Kidney (tissue), 14 donors: Measurements from ENCODE around the gene GPR37L1. TPM values are rescaled to one million over a fixed set of nuclear protein-coding genes. Genes with fewer than 3 reads are reported as not detected.

Experiments
- DNase-seq, 5 donors: peaks; one replicate each; pipeline ENCODE4 v3.0.0-alpha.2; 2013 to 2020
- FAIRE-seq: peaks from 2 replicates; lab custom pipeline; 2012; peaks lifted over from hg19 to GRCh38; lab: Jason Lieb, UNC
- H3K27ac ChIP-seq, 2 donors: one replicate each; pipeline ENCODE4 v1.7.0; 2013; ENCODE audit warnings: low read depth in 2 of 2, low read length in 2 of 2, inconsistent platforms in 1 of 2
- H3K27me3 ChIP-seq: one replicate; pipeline ENCODE4 v1.7.1; 2013; ENCODE audit warnings: low read length, inconsistent platforms; ENCODE audit not compliant: control insufficient read depth, insufficient read depth
- H3K36me3 ChIP-seq, 3 donors: one replicate each; pipeline versions ENCODE4 v1.7.0 to v1.7.1; 2013; ENCODE audit warnings: low read length in 3 of 3, control low read depth in 1 of 3, inconsistent platforms in 1 of 3; ENCODE audit not compliant: insufficient read depth in 3 of 3, control insufficient read depth in 2 of 3
- H3K4me1 ChIP-seq, 3 donors: one replicate each; pipeline versions ENCODE4 v1.7.0 to v1.7.1; 2013; ENCODE audit warnings: low read length in 3 of 3, inconsistent platforms in 1 of 3, low read depth in 1 of 3; ENCODE audit not compliant: control insufficient read depth in 2 of 3, insufficient read depth in 2 of 3
- H3K4me3 ChIP-seq, 3 donors: one replicate each; pipeline versions ENCODE4 v1.7.0 to v1.8.1; 2013; ENCODE audit warnings: low read length in 3 of 3, control low read depth in 1 of 3, inconsistent platforms in 1 of 3
- H3K9ac ChIP-seq, 3 donors: one replicate each; pipeline versions ENCODE4 v1.7.0 to v1.7.1; 2013; ENCODE audit warnings: low read length in 3 of 3, control low read depth in 1 of 3, inconsistent platforms in 1 of 3
- H3K9me3 ChIP-seq, 3 donors: one replicate each; pipeline versions ENCODE4 v1.7.0 to v1.7.1; 2013; ENCODE audit warnings: low read length in 3 of 3, control low read depth in 1 of 3, inconsistent platforms in 1 of 3; ENCODE audit not compliant: control insufficient read depth in 2 of 3, insufficient read depth in 1 of 3
- intact Hi-C: fragments of 100-400 bp; cut with DNase I; formaldehyde crosslinking; loops from one replicate; pipeline ENCODE4 v1.11.1; 2022
- polyA plus RNA-seq: library from polyadenylated mRNA; stranded (reverse); fragments of 350-450 nt; fragmentation: Illumina TruSeq; extraction: RNeasy Lipid Tissue Mini Kit (QIAGEN cat#74804); gene quantifications from one replicate; pipeline ENCODE4 v1.2.3, GENCODE V29; 2014; ENCODE audit warnings: low read depth, low replicate concordance; ENCODE audit not compliant: insufficient read depth
- total RNA-seq: library from RNA; stranded (reverse); fragmentation: NEBNext Ultra II Directional; extraction: Animal tissue kit (Norgen Biotek cat#: 25700); gene quantifications from one replicate; pipeline ENCODE4 v1.2.1, GENCODE V29; 2021
- TF ChIP-seq, protein P1 (sequence below): IDR thresholded peaks from 3 replicates; pipeline ENCODE4 v1.5.1; 2012; ENCODE audit warnings: mild to moderate bottlenecking, moderate library complexity, borderline replicate concordance; ENCODE audit not compliant: insufficient read depth; ENCODE audit errors: extremely low read depth
- donor health status: control.
- donor health status: control.
- donor health status: control.
- donor health status: control.
- donor health status: control.
- donor health status: DM: yes; HTN: yes; CAD: no.
- donor health status: Normal renal cell carcinoma (clear cell type).

The GPR37L1 gene
- total and polyA plus RNA-seq, 2 donors from 2014 or later = 0.13 TPM; not detected in 1

DNA sequence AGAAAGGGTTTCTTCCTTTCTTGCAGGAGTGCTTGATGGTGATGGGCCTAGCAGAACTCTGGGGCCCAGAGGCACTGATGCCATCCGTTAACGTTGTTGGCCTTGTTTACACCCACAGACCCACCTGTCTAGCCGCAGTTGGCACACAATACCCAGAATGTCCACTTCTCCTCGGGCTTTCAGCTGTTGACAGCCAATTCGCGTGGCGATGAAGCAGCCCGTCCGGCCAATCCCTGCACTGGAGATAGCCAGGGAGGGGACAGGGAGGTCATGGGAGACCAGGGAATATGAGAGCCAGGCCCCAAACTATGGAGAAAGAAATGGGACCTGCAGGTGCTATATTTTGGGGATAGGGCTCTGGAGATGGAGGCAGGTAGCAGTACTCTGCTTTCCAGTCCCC is 27.5 kb downstream of the GPR37L1 start:
- intact Hi-C loops = no loop called here
- TF ChIP-seq, protein P1, sequence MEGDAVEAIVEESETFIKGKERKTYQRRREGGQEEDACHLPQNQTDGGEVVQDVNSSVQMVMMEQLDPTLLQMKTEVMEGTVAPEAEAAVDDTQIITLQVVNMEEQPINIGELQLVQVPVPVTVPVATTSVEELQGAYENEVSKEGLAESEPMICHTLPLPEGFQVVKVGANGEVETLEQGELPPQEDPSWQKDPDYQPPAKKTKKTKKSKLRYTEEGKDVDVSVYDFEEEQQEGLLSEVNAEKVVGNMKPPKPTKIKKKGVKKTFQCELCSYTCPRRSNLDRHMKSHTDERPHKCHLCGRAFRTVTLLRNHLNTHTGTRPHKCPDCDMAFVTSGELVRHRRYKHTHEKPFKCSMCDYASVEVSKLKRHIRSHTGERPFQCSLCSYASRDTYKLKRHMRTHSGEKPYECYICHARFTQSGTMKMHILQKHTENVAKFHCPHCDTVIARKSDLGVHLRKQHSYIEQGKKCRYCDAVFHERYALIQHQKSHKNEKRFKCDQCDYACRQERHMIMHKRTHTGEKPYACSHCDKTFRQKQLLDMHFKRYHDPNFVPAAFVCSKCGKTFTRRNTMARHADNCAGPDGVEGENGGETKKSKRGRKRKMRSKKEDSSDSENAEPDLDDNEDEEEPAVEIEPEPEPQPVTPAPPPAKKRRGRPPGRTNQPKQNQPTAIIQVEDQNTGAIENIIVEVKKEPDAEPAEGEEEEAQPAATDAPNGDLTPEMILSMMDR = no peak
- Histone ChIP-seq H3K4me1 (peaks cover 0 to 7% (median 5%) of the 10 kb centered on the region in 3 donors), H3K9ac (no peak overlapping the region), H3K36me3 (no peaks in the 10 kb centered on the region), H3K27ac (no peak overlapping the region), H3K4me3 (no peak overlapping the region), H3K27me3 (no peaks in the 10 kb centered on the region), H3K9me3 (no peaks in the 10 kb centered on the region)
- DNase-seq (no peak), FAIRE-seq (no peak)

DNA sequence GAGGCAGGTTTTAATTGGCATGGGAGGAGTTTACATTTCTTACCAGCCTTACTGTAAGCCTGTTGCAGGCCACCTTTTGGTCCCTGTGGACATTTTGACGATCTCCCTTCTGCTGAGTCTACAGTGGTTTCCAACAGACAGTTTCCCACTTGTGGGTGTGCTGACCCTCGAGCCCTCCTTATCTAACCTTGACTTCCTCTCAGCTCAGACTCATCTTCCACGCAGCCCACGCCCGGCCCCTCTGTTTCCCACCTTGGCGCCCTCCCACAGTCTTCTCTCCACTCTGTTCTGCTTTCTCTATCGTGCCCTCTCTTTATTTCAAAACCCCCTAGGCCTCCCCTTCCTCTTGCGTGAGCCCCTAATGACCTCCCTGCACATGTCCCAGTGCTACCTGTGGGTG is 27.9 kb downstream of the GPR37L1 start:
- H3K4me3 ChIP-seq = no peak overlapping the region
- H3K9me3 ChIP-seq = no peaks in the 10 kb centered on the region
- no peak overlapping the region for H3K27ac ChIP-seq
- DNase-seq (no peak), FAIRE-seq (no peak)
- TF ChIP-seq, protein P1 = no peak
- H3K27me3 ChIP-seq = no peaks in the 10 kb centered on the region
- H3K9ac ChIP-seq = no peak overlapping the region
- peaks cover 0 to 6% (median under 1%) of the 10 kb centered on the region in 3 donors for H3K4me1 ChIP-seq
- H3K36me3 ChIP-seq = no peaks in the 10 kb centered on the region
- intact Hi-C loops = no loop called here

DNA sequence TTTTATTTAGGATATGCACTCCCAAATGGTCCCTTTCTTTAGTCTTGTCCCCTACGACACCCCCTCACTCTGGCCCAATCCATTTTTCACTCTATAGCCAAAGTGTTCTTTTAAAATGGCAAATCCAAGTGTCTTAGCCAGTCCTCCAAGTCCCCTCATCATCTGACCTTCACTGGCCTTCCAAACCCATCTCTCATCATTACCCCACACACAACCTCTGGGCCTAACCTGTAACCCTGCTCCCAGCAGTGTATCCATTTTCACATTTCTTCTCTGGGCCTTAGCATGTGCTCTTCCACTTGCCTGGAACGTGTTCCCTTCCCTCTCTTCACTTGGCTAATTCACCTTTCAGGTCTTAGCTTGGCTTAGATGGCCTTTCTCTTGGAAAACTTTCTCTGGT is 28.3 kb downstream of the GPR37L1 start:
- DNase-seq (no peak), FAIRE-seq (no peak)
- H3K27ac ChIP-seq = no peak overlapping the region
- peaks cover 0 to 7% (median 0%) of the 10 kb centered on the region in 3 donors for H3K4me1 ChIP-seq
- H3K4me3 ChIP-seq = no peak overlapping the region
- TF ChIP-seq, protein P1 = no peak
- no peaks in the 10 kb centered on the region for H3K9me3 ChIP-seq
- H3K36me3 ChIP-seq = no peaks in the 10 kb centered on the region
- H3K27me3 ChIP-seq = no peaks in the 10 kb centered on the region
- intact Hi-C loops = no loop called here
- no peak overlapping the region for H3K9ac ChIP-seq

DNA sequence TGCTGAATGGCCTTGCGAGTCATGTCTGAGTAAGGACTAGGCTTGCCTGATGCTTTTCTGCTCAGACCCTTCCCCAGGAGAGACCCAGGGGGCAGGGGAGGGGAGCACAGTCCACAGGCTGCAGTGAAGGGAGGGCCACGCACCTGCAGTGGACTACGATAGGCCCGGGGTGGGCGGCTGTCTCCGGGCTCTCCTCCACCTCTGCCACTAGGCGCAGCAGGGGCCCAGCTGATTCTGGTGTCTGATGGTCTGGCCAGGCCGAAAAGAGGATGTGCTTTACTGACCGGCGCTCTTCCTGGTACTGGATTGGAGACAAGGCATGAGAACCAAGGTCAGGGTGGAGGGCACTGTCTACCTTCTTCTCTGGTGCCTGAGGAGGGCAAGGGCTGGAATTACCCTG is 29.7 kb downstream of the GPR37L1 start:
- no peaks in the 10 kb centered on the region for H3K36me3 ChIP-seq
- DNase-seq (peak in 1 of 5 donors; percentile 52), FAIRE-seq (no peak)
- no peaks in the 10 kb centered on the region for H3K9me3 ChIP-seq
- no peak overlapping the region for H3K4me3 ChIP-seq
- TF ChIP-seq, protein P1 = no peak
- H3K27me3 ChIP-seq = no peaks in the 10 kb centered on the region
- H3K27ac ChIP-seq = no peak overlapping the region
- peaks cover 0 to 7% (median 0%) of the 10 kb centered on the region in 3 donors for H3K4me1 ChIP-seq
- no peak overlapping the region for H3K9ac ChIP-seq
- intact Hi-C loops = no loop called here
